Activated T-cell treated with anti-CD3 and anti-CD28 coated beads for 4 hours (primary cell): ENCODE measurements around the gene ZNF789.
A peak's percentile ranks its signal among the peaks of the same experiment; 100 is the strongest.
"Not testable (repeated sequence)": the region's sequence is repeated elsewhere in the genome, so short reads cannot be mapped to it uniquely, and the experiment has no call there.

Experiments used
- DNase-seq: peaks from one replicate; pipeline ENCODE4 v3.0.0-alpha.2; 2020

The ZNF789 gene

GRCh38 chr7:99459087-99459486 is 13.6 kb upstream of the ZNF789 start:
- DNase-seq: no peak

GRCh38 chr7:99460651-99461050 is 12.0 kb upstream of the ZNF789 start:
- DNase-seq: no peak

- no peak for DNase-seq
Observed at GRCh38 chr7:99461221-99461620, 11.5 kb upstream of the ZNF789 start.

- no peak for DNase-seq
Observed at GRCh38 chr7:99465421-99465768, 7.3 kb upstream of the ZNF789 start.

- DNase-seq: no peak
Observed at GRCh38 chr7:99468336-99468918, 4.3 kb upstream of the ZNF789 start.

GRCh38 chr7:99469381-99470065 is 3.2 kb upstream of the ZNF789 start:
- DNase-seq: no peak

GRCh38 chr7:99473315-99473596 is 566 bp downstream of the ZNF789 start:
- no peak for DNase-seq

- no peak for DNase-seq
Observed at GRCh38 chr7:99476107-99476506, 3.4 kb downstream of the ZNF789 start.

- DNase-seq: no peak
Observed at GRCh38 chr7:99478464-99479440, 6.1 kb downstream of the ZNF789 start.

- DNase-seq: no peak
Observed at GRCh38 chr7:99485094-99485493, 12.4 kb downstream of the ZNF789 start.

- no peak for DNase-seq
Observed at GRCh38 chr7:99489235-99489634, 16.5 kb downstream of the ZNF789 start.

- DNase-seq: no peak
Observed at GRCh38 chr7:99490878-99491277, 18.2 kb downstream of the ZNF789 start.

GRCh38 chr7:99493823-99494222 is 21.1 kb downstream of the ZNF789 start:
- DNase-seq: no peak

- DNase-seq: no peak
Observed at GRCh38 chr7:99497766-99498545, 25.3 kb downstream of the ZNF789 start.

- DNase-seq: no peak
Observed at GRCh38 chr7:99498546-99498944, 25.9 kb downstream of the ZNF789 start.

- no peak for DNase-seq
Observed at GRCh38 chr7:99499371-99499720, 26.7 kb downstream of the ZNF789 start.

- DNase-seq: peak; percentile 80
Observed at GRCh38 chr7:99499721-99500636, 27.3 kb downstream of the ZNF789 start, which contains the start of gene ZNF394. ZNF394 (minus strand) TSS chr7:99500281; CDS start chr7:99500093, 188 bp downstream.

- no peak for DNase-seq
Observed at GRCh38 chr7:99500637-99501009, 27.9 kb downstream of the ZNF789 start.

GRCh38 chr7:99501236-99501635 is 28.5 kb downstream of the ZNF789 start:
- not testable (repeated sequence) for DNase-seq

- no peak for DNase-seq
Observed at GRCh38 chr7:99504281-99504602, 31.6 kb downstream of the ZNF789 start.

GRCh38 chr7:99504603-99505323 is 32.1 kb downstream of the ZNF789 start, which contains the start of gene ZKSCAN5:
ZKSCAN5 (plus strand) TSS chr7:99504662; CDS start chr7:99506045, 1,383 bp downstream.
- peak; percentile 99 for DNase-seq

- DNase-seq: no peak
Observed at GRCh38 chr7:99505324-99505662, 32.6 kb downstream of the ZNF789 start.
